Cardiac muscle cell (in vitro differentiated cells and primary cell): ENCODE results near the gene UBE3C. TPM values are rescaled to one million over a fixed set of nuclear protein-coding genes. Genes with fewer than 3 reads are reported as not detected.

Experiments
- DNase-seq, 2 donors: peaks; one replicate each; pipeline versions ENCODE4 v3.0.0 to v3.0.0-alpha.2; 2010 to 2017; ENCODE audit warnings: low read depth in 1 of 2, low spot score in 1 of 2
- H3K27ac ChIP-seq: fragments of 200-600 bp; sonication (generic); 2 replicates; pipeline ENCODE4 v1.5.1; 2016
- H3K27me3 ChIP-seq: fragments of 200-600 bp; sonication (generic); 2 replicates; pipeline ENCODE4 v1.6.0; 2016; ENCODE audit warnings: control low read depth
- H3K36me3 ChIP-seq: fragments of 200-600 bp; sonication (generic); 2 replicates; pipeline ENCODE4 v1.5.1; 2016; ENCODE audit warnings: control low read depth
- H3K4me1 ChIP-seq: fragments of 200-600 bp; sonication (generic); 2 replicates; pipeline ENCODE4 v1.8.1; 2017; ENCODE audit warnings: low read depth, mild to moderate bottlenecking, mixed run types
- H3K4me3 ChIP-seq: fragments of 200-600 bp; sonication (generic); 2 replicates; pipeline ENCODE4 v1.5.1; 2016; ENCODE audit warnings: mild to moderate bottlenecking
- H3K9me3 ChIP-seq: fragments of 200-600 bp; sonication (generic); 2 replicates; pipeline ENCODE4 v1.5.1; 2017; ENCODE audit warnings: low read depth, mild to moderate bottlenecking, control low read depth
- CTCF ChIP-seq: IDR thresholded peaks from 2 replicates; pipeline ENCODE4 v1.5.1; 2012; ENCODE audit warnings: low read depth, mild to moderate bottlenecking, low read length
- polyA plus RNA-seq: library from polyadenylated mRNA; unstranded; fragments of >200 nt; fragmentation: Nextera tagmentation; extraction: Ambion mirVana; gene quantifications from 2 replicates; pipeline ENCODE4 v1.2.1, GENCODE V29; 2016
- total RNA-seq: library from RNA; depleted of rRNA; stranded (reverse); fragments of >200 nt; gene quantifications from 2 replicates; pipeline ENCODE4 v1.2.3, GENCODE V29; 2016

Gene UBE3C
- total and polyA plus RNA-seq, 2 experiments from 2014 or later, result 24.4 to 33.1 TPM

DNA sequence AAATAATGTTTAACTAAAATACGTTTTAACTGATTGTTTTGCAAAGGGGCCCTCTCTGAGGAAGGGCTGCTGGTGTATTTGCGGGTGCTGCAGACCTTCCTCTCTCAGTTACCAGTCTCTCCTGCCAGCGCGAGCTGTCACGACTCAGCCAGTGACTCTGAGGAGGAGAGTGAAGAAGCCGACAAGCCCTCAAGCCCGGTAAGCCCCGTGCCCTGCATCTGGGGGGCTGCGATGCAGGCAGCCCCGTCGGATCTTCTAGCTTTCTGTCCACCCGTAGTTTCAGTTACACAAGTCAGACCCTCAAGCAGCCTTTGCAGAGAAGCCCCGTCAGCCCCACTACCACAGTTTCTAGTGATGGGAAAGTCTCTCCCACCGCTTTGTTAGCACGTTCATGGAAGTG, 45.1 kb downstream of the UBE3C start:
- Histone ChIP-seq H3K9me3 (no peaks in the 10 kb centered on the region), H3K27ac (no peak overlapping the region), H3K4me1 (no peaks in the 10 kb centered on the region), H3K4me3 (no peak overlapping the region), H3K36me3 (peaks cover 51% of the 10 kb centered on the region), H3K27me3 (no peaks in the 10 kb centered on the region)
- TF ChIP-seq CTCF, result no peak
- DNase-seq, result no peak

- no peak for DNase-seq
- H3K27me3 ChIP-seq, result no peaks in the 10 kb centered on the region
- H3K4me1 ChIP-seq, result no peaks in the 10 kb centered on the region
- H3K27ac ChIP-seq, result no peak overlapping the region
- TF ChIP-seq CTCF, result no peak
- H3K9me3 ChIP-seq, result no peaks in the 10 kb centered on the region
- H3K4me3 ChIP-seq, result no peak overlapping the region
- peaks cover 55% of the 10 kb centered on the region for H3K36me3 ChIP-seq
These were observed 49.5 kb downstream of the UBE3C start for GRCh38 chr7:157188091-157188665.

- Histone ChIP-seq H3K36me3 (peaks cover 45% of the 10 kb centered on the region), H3K4me3 (no peak overlapping the region), H3K27ac (no peak overlapping the region), H3K9me3 (no peaks in the 10 kb centered on the region), H3K27me3 (no peaks in the 10 kb centered on the region), H3K4me1 (no peaks in the 10 kb centered on the region)
- no peak for TF ChIP-seq CTCF
- DNase-seq, result no peak
These were observed 50.7 kb downstream of the UBE3C start for GRCh38 chr7:157189405-157189804.

DNA sequence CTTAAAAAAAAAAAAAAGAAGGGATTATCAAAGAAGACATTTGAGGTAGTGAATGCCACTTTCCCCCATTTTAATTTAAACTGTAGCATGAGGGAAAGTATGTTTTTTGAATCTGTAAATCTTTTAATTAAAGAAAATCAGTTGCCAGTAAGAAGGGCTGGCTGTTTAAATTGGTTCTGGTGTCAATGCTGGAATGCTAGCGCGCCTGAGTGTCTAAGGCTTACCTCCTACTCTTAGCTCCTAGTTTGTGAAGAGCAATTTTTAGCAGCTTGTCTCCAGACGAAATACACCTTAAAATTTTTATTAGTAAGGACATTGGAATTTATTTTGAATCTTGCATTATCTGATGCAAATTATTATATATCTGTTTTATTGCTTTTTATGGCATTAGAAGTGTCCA, 54.1 kb downstream of the UBE3C start:
- no peak for TF ChIP-seq CTCF

GRCh38 chr7:157193274-157193673, 54.5 kb downstream of the UBE3C start:
- H3K27me3 ChIP-seq, result no peaks in the 10 kb centered on the region
- no peak overlapping the region for H3K4me3 ChIP-seq
- peaks cover 39% of the 10 kb centered on the region for H3K36me3 ChIP-seq
- H3K4me1 ChIP-seq, result no peaks in the 10 kb centered on the region
- no peaks in the 10 kb centered on the region for H3K9me3 ChIP-seq
- no peak for TF ChIP-seq CTCF
- no peak overlapping the region for H3K27ac ChIP-seq
- no peak for DNase-seq

More for the DNA sequence above, 54.1 kb downstream of the UBE3C start:
- H3K4me1 ChIP-seq, result no peaks in the 10 kb centered on the region
- H3K27me3 ChIP-seq, result no peaks in the 10 kb centered on the region
- no peaks in the 10 kb centered on the region for H3K9me3 ChIP-seq
- DNase-seq, result no peak
- no peak overlapping the region for H3K27ac ChIP-seq
- peaks cover 40% of the 10 kb centered on the region for H3K36me3 ChIP-seq
- no peak overlapping the region for H3K4me3 ChIP-seq
